PFSK-1 (cell line): ENCODE data around the gene DMBX1.

Experiments used
- FOXP2 ChIP-seq: optimal IDR thresholded peaks from 2 replicates; pipeline ENCODE3; 2011; ENCODE audit warnings: borderline replicate concordance, control low read depth, inconsistent platforms; ENCODE audit not compliant: insufficient read depth; ENCODE audit errors: extremely low read length, extremely low read depth
- POLR2AphosphoS5 ChIP-seq: IDR thresholded peaks from 2 replicates; pipeline ENCODE4 v1.6.1; 2012; ENCODE audit warnings: low read depth, mild to moderate bottlenecking, control low read depth, low read length, moderate library complexity
- REST ChIP-seq, 2 experiments: IDR thresholded peaks; 2 replicates each; pipeline versions ENCODE4 v1.6.1 to v1.8.0; 2011 to 2012; ENCODE audit warnings: low read depth in 2 of 2, low read length in 2 of 2, control low read depth in 1 of 2, inconsistent platforms in 1 of 2, mild to moderate bottlenecking in 1 of 2, moderate library complexity in 1 of 2; ENCODE audit not compliant: insufficient read depth in 1 of 2
- SIN3A ChIP-seq: IDR thresholded peaks from 2 replicates; pipeline ENCODE4 v1.6.1; 2012; ENCODE audit warnings: mild to moderate bottlenecking, low read length, moderate library complexity, borderline replicate concordance; ENCODE audit not compliant: insufficient read depth
- TAF1 ChIP-seq: IDR thresholded peaks from 2 replicates; pipeline ENCODE4 v1.6.1; 2012; ENCODE audit warnings: low read length, control low read depth, borderline replicate concordance; ENCODE audit not compliant: insufficient read depth

Gene DMBX1

DNA sequence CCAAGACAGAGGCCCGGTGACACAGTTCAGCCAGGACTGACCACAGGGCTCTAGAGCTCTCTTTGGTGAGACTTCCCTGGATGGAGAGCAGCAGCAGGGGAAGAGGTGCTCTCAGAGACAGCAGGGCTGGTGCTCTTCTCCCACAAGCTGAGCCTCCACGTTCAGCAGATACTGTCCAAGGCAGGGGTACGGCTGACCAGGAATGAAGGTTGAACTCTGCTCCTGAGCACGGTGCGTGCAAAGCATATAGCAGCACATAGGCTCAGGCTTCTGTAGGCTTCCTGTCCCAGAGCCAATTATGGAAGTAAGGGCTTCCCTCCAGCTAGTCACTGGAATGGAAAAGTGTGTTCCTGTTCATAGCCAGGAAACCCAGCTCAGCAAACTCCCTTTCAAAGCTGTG lies 23.9 kb downstream of the DMBX1 start:
- TF ChIP-seq REST (IDR thresholded peaks at IDR 0.05; ENCODE audit: insufficient read depth in 1 of 2, low read depth in 2 of 2, low read length in 2 of 2): no peak
- TF ChIP-seq POLR2AphosphoS5: no peak
- no peak for TF ChIP-seq TAF1
- TF ChIP-seq SIN3A: no peak
- TF ChIP-seq FOXP2: no peak

- TF ChIP-seq SIN3A: no peak
- TF ChIP-seq REST (IDR thresholded peaks at IDR 0.05; ENCODE audit: insufficient read depth in 1 of 2, low read depth in 2 of 2, low read length in 2 of 2): no peak
- TF ChIP-seq POLR2AphosphoS5: no peak
- TF ChIP-seq FOXP2: no peak
- TF ChIP-seq TAF1: no peak
Observed at GRCh38 chr1:46515576-46515975, 25.9 kb downstream of the DMBX1 start.

- no peak for TF ChIP-seq FOXP2
- TF ChIP-seq TAF1: no peak
- no peak for TF ChIP-seq REST (IDR thresholded peaks at IDR 0.05; ENCODE audit: insufficient read depth in 1 of 2, low read depth in 2 of 2, low read length in 2 of 2)
- TF ChIP-seq SIN3A: no peak
- no peak for TF ChIP-seq POLR2AphosphoS5
Observed at GRCh38 chr1:46516200-46516950, 26.7 kb downstream of the DMBX1 start.

GRCh38 chr1:46517010-46517600 lies 27.5 kb downstream of the DMBX1 start:
- TF ChIP-seq REST (IDR thresholded peaks at IDR 0.05; ENCODE audit: insufficient read depth in 1 of 2, low read depth in 2 of 2, low read length in 2 of 2) (no peak), TAF1 (no peak), POLR2AphosphoS5 (no peak), FOXP2 (no peak), SIN3A (no peak)
